Skeletal muscle cell (primary cell): ENCODE data around the gene BIRC7.

Experiments
- DNase-seq: peaks from one replicate; pipeline ENCODE4 v3.0.0-alpha.2; 2010; ENCODE audit warnings: low read depth
- H3K4me3 ChIP-seq: 2 replicates; pipeline ENCODE4 v1.5.1; 2011; ENCODE audit warnings: low read depth, mild to moderate bottlenecking, control low read depth, low read length, moderate library complexity

The BIRC7 gene, protein sequence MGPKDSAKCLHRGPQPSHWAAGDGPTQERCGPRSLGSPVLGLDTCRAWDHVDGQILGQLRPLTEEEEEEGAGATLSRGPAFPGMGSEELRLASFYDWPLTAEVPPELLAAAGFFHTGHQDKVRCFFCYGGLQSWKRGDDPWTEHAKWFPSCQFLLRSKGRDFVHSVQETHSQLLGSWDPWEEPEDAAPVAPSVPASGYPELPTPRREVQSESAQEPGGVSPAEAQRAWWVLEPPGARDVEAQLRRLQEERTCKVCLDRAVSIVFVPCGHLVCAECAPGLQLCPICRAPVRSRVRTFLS

DNA sequence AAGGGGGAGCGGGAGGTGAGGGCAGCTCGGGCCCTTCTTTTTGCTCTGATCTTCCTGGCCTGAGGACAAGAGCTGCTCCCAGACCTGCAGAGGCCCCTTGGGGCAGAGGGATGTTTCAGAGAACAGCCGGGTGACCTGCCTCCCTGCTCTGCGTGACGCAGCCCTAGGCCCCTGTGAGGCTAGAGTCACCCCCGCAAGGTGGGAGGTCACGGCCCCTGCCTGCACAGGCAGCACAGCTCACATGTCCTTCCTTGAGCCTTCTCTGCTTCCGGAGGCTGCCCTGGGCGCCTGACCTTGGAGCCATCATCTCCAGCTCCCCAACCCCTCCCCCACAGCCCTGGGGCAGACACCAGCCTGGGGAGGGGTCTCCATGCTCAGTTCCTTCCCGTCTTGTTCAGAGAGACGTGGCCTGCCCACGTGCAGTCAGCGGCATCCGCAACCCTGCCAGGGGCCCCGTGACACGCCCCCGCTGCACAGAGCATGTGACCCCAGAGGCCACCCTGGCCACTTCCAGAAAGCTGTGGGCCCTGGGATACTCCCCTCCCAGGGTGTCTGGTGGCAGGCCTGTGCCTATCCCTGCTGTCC is at the start of gene BIRC7:
TSS of gene BIRC7 (plus strand) at position 507 of the 585 bp plus-strand sequence. CDS start 192 bp downstream, outside the sequence.
- DNase-seq, result no peak
- H3K4me3 ChIP-seq, result no peak within 1 kb of the TSS

DNA sequence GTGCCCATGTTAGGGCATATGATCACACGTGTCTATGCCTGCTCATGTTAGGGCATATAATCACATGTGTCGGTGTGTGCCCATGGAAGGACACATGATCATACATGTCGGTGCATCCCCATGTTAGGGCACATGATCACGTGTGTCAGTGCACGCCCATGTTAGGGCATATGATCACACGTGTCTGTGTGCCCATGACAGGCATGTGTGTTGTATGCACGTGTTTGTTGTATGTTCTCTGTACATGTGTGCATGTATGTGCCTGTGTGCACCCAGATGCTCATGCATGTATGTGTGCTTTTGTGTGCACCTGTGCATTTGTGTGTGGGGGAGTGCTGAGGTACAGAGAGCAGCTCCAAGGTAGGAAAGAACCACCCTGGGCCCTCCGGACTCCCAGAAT is 49.6 kb upstream of the BIRC7 start:
- no peak for DNase-seq
- no peak overlapping the region for H3K4me3 ChIP-seq

DNA sequence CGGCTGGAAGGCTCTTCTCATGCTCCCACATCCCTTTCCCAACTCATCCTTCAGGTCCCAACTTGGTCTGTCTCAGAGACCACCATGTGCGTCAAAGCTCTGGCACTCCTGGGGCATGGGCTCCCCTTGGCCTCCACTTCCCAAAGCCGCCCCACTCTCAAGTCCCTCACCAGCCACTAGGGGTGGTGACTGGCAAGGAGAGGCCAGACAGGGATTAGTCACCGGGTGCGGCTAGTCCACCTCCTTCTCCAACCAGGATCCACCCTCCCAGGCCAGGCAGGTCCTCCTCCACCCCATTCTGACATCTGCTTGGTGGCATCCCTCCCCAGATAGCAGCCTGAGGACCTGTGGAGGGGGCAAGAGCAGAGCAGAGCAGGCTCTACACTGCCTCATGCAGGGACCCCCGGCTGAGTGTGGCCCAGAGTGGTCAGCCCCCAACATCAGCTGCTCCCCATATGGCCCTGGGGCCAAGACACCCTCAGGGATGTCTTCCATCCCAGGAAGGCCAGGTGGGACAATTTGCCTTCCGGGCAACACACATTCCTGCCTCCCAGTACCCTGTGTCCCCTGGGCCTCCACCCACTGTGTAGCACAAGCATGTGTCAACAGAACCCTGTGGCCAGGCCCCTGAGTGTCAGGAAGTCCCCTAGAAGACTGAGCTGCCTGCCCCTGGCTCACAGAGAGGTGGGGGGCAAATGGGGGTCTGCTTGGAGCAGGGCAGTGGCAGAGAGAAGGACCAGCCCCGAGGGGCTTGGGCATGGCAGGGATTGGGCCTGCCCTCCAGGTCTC is 49.0 kb upstream of the BIRC7 start:
- DNase-seq, result no peak
- no peak overlapping the region for H3K4me3 ChIP-seq

DNA sequence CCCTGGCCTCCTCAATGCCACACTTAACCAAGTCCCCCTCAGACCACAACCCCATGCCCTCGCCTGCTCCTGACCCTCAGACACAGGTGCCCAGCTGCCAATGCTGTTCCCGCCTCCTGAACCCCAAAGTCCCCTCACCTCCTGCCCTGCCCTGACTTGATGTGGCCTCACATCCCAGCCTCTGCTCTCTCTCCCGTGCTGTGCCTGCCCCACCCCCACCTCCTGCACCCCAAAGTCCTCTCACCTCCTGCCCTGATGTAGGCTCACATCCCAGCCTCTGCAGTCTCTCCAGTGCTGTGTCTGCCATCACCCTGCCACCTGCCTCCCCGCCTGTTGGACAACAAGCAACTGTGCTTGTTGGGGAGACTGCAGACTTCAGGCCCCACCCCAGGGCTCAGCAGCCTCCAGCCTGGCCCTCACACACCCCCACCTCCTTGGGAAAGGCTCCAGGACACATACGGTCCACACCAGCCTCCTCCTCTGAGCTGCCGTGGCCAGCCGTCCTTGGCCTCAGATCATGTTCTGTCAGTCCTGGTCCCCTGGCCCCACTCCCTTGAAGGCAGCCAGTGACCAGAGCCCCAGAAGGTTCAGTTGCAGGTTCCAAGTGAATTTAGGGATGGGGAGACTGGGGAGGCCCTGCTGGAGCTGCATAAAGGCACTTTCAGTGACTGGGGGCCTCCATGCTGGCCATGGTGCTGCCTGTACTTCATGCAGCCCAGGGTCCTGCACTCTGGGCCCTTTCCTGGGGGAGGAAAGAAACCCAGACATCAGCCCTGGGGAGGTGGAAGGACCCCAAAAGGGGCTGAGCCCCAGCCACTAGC is 48.2 kb upstream of the BIRC7 start:
- DNase-seq, result no peak
- H3K4me3 ChIP-seq, result no peak overlapping the region

DNA sequence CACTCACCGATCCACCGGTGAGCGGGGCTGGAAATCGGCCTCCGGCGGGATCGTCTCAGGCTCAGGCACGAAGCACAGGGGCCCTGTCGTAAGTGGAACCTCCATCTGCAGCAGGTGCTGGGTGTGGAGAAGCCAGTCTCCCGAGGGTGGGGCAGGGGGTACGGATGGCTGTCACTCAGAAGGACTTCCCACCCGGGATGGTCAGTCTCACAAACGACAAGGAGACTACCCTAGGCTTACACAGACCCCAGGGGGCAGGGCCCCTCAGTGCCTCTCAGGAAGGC is 47.6 kb upstream of the BIRC7 start:
- no peak for DNase-seq

DNA sequence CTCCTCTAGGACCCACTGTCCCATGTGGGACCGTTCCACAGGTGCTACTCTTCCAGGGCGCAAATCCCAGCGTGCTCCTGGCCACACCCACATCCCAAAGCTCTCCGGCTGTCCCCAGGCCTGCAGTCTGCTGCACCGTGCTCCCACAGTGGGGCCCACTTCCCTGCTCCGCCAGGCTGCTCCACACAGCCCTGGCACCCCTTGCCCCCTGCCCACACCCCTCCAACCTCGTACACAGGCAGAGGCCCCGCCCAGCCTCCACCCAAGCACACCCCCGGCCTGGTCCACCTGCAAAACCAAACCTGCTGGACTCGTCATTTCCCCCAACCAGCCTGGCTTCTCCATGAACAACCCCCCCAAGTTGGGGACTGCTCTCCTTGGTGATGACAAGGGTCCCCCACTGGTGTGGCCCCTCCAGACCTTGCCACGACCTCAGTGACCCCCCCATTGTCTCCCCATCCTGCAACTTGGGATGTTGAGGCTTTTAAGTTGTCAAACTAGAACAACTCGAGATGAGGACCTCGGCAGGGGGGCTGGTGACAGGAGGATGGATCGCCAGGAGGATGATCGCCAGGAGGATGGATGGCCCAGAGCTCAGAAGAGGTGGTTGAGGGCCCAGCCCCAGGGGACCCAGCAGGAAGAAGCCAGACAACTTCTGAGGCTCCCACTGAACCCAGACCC is 46.9 kb upstream of the BIRC7 start:
- H3K4me3 ChIP-seq, result no peak overlapping the region
- no peak for DNase-seq

More for the DNA sequence above, 47.6 kb upstream of the BIRC7 start:
- no peak overlapping the region for H3K4me3 ChIP-seq

DNA sequence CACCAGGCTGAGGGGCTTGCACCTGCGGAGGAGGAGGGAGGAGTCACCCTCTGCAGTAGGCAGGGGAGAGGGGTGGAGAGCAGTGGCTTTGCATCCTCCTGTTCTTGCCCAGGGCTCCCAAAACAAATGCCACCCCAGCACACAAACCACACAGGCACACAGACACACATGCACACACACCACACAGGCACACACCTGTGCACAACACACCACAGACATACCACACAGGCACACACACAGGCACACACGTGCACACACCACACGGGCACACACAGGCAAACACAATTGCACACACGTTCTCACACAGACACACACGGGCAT is 46.4 kb upstream of the BIRC7 start:
- DNase-seq, result no peak
- no peak overlapping the region for H3K4me3 ChIP-seq

DNA sequence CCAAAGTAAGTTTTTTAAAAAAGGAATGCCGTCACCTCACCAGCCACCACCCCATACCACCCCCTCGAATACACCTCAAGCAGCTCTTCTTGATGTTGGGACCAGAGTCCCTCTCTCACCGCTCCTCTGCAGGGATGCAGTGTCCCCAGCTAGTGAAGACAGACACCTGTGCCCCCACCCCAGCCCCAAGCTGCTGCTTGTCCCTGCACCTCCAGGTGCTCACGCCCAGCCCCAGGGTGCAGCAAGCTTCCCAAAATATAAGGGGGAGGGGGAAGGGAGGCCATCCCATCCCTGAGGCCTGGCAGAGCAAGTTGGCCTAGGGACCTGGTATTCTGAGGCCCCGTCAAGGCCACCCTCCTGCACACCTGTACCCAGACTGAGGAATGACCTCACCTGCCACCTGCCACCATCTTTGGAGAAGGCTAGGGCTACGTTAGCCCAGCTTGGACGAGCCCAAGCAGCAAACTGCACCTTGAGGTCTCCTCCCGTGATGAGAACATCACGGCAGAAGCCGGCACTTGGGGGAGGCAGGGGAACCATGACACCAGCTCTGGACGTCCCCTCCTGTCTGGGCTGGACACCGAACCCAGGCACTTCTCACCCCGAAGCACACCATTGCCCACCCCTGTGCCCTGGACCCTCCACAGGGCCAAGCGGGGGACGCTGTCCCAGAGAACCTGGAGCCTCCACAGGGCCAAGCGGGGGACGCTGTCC is 45.7 kb upstream of the BIRC7 start:
- H3K4me3 ChIP-seq, result no peak overlapping the region
- DNase-seq, result no peak

DNA sequence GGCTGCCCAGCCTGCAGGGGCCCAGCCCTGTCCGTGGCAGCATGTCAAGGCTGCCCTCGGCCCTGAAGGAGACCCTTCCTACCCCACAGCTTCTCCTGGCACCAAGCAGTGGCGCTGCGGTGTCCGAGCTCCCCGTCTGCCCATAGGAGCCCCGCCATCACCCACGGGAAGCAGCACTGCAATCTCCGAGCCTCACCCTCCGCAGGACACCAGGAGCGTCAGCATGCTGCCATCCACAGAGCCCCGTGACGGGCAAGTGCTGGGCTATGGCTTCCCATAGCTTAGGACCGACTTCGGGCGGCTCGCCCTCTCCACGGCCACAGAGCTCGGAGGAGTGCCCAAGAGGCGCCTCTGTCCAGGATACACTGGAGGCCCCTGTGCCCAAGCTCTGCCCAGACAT is 44.9 kb upstream of the BIRC7 start:
- H3K4me3 ChIP-seq, result no peak overlapping the region
- no peak for DNase-seq

DNA sequence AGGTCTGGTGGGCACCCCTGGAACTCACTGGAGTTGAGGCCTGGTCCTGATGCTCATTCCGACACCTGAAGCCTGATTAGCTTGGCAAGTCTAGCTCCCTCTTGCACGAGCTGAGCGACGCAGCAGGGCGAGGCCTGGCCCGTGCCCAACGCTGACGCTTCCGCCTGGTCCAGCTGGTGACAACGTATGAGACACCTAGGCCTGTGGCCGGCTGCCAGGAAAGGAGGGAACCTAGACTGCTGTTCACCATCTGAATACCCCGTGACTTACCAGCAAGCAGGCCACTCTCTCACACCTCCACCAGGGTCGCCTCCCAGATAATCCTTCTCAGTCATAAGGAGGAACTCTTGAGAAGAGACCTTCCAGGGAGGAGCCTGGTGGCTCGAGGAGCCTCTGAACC is 44.3 kb upstream of the BIRC7 start:
- no peak overlapping the region for H3K4me3 ChIP-seq
- DNase-seq, result no peak

DNA sequence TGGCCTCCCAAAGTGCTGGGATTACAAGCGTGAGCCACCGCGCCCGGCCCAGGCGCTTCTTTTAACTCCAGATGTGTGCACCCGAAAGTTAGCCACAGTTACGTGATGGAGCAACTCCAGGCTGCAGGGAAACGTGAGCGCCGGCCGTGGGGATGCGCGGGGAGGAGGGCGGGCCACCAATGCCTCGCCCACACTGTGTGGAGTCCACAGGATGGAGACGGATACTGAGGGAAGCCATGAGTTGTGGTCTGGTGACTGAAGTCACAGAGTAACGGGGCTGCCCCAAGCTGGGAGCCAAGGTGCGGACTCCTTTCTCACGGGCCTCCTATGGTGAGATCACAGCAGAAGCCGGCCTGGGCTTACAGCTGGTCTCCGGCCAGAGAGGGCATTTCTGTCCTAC is 43.0 kb upstream of the BIRC7 start:
- no peak for DNase-seq
- no peak overlapping the region for H3K4me3 ChIP-seq

DNA sequence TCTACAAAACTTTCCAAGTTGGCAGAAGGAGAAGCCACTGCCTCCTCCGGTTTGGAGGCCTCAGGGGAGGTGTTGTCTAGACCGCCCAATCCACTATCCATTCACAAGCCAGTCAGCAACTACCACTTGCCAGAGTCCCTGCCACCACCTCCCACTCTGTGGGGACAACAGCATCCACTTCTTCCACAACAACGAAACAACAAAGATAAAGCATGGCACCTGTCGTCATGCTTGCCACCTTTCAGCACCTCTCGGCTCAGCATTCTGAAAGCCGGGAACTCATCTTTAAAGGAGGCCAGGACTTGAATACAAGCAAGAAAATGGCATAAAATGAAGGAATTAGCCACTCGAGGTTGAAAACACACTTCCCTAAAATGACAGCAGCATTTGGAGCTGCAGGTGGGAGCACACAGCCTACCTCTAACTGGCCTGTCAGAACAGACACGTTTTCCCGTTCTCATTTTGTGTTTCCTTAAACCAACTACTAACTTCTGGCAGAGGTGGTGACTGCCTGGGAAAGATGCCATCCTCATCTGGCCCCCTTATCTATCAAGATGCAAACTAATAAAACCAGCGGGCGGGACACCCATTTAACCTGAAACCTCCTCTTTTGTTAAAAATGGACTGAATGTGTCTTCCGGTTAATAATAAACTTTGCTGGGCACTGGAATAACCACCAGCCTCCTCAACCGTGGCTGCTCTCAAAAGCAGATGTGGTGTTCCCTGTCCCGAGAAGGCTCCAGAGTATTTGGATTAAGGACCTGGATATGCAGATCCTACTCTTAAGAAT is 41.5 kb upstream of the BIRC7 start:
- H3K4me3 ChIP-seq, result no peak overlapping the region
- DNase-seq, result no peak

DNA sequence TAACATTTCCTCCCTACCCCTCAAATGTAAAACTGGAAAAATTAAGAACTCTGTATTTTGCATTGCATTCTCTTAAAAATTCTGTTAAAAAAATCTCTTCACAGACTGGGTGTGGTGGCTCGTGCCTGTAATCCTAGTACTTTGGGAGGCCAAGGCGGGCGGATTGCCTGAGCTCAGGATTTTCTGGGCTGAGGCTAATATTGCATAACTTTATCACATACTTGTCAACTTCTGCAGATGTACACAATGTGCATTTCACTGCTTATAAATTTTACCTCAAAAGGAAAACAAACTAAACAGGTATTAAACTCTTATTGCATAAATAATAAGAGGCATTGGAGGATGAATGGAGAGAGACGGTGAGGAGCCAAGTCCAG is 40.9 kb upstream of the BIRC7 start:
- no peak for DNase-seq
- no peak overlapping the region for H3K4me3 ChIP-seq

DNA sequence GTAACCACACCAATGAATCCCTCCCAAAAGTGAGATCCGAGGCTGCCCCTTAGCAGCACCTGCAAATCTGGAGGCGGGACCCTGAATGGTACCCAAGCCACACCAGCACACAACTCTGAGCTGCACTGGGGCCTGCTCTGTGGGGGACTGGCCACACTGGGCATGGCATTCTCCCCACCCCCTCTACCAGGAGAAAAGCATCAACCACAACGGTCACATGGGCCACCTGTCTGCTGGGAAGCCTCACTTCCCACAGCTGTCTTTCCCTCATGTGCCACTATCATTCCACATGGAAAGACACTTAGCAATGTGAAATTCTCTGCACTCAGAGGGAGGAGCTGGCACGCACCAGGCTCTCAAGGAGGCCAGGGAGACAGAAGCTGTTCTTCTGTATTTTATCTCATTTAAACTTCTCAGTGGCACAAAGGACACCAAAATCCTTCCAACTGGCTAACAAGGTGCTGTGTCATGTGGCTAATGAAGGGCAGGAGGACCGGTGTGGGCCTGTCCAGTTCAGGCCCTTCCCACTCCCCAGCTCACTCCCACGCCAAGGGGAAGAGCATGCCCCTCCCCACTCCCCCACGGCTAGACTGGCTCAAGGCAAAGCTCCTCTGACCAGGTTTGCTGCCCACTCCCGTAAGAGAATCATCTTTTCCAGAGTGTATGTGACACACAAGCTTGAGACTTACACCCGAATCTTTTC is 38.8 kb upstream of the BIRC7 start:
- no peak overlapping the region for H3K4me3 ChIP-seq
- DNase-seq, result no peak

DNA sequence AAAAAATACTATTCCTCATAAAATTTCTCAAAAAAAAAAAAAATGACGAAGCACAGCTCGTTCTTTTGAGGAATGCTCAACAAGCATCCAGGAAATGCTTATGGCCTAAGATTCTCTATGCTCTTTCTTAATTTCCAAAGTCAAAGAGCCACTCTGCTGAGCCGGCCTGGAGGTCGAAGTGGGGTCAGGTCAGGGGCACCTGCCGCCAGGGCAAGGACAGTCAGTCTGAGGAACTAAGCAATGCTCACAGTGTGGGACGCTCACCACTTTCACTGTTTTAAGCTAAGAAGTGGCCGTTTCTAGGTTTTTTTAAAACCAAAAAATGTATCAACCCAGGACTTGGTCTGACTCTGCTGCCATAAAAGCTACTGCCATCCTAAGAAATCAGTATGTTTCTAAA is 37.1 kb upstream of the BIRC7 start:
- no peak for DNase-seq
- no peak overlapping the region for H3K4me3 ChIP-seq

DNA sequence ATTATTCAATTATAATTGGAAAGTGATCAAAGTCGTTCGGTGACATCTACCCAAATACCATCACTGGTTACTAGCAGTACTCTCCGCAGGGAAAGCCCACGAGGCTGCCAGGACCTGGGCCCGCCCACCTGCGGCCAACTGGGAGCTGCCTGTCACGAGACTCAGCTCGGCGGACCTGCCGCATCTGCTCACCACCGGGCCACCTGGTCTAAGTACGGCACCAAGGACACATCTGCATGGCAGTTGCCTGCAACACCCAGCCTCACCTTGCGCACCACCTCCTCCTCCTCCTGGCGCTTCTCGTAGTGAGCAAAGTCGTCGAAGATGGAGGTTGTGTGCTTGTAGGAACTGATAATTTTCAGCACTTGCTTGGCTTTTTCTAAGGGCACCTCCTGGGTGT is 33.7 kb upstream of the BIRC7 start:
- no peak for DNase-seq
- no peak overlapping the region for H3K4me3 ChIP-seq

DNA sequence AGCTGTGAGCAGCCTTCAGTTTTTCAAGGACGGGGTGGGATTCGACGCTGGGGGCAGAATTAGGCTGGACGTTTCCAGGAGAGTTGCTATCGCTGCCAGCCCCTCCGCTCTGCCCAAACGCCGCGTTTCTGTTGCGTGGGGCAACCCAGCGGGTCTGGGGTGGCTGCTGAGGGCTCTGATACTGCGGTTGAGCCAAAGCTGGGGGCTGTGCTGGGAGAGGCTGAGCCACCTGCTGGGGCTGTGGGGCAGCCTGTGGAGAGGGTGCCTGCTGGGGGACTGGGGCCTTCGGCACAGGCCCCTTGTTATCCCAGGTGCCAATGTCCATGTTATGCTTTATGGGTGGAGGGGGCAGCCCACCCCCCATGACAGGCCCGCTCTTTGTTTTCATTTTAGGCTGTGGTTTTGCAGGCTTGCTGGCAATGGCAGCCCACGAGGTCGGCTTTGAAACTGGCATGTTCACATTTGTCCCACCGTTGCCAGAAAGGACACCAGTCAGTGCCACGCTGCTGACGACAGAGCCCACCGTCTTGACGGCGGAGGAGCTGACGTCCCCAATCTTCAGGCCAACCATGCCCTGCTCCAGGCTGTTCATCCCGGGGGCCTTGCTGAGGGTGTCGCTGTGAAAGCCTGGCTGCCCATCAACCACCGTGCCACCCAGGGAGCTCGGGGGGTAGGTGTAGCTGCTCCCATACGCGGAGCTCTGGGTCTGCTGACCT is 32.7 kb upstream of the BIRC7 start:
- H3K4me3 ChIP-seq, result no peak overlapping the region
- no peak for DNase-seq
